ENCODE results near the gene PTPRN2.

GRCh38 chr7:157794746-157795065, 792.9 kb downstream of the PTPRN2 start:
- TF ChIP-seq PKNOX1 (IDR thresholded peaks at IDR 0.05) (no peak), BHLHE40 (IDR thresholded peaks at IDR 0.05; ENCODE audit: borderline replicate concordance) (no peak), SP1 (IDR thresholded peaks at IDR 0.05) (no peak)
